ENCODE data around the gene UBD.
A peak's percentile ranks its signal among the peaks of the same experiment; 100 is the strongest.

UBD gene

GRCh38 chr6:29559524-29560287, at the start of gene UBD:
TSS of gene UBD (minus strand) at chr6:29559732. CDS start at chr6:29559701, 31 bp downstream.
- no peak within 1 kb of the TSS for H3K27ac ChIP-seq
- H3K36me3 ChIP-seq (replicated peaks) = no peaks in the 10 kb centered on the region
- in situ Hi-C loops (cut with HindIII; ENCODE audit: low pct_ligation_motif_present, low sequenced_read_pairs) = no loop called here
- no peak for TF ChIP-seq CTCF (IDR thresholded peaks at IDR 0.05; ENCODE audit: low read depth, low read length, missing control alignments)
- DNase-seq = peak; percentile 10
- peaks cover 7% of the 10 kb centered on the region for H3K27me3 ChIP-seq (replicated peaks)
- no peak within 1 kb of the TSS for H3K4me3 ChIP-seq (ENCODE audit: low read depth, low read length)

GRCh38 chr6:29608131-29608530, 48.6 kb upstream of the UBD start:
- TF ChIP-seq CTCF (IDR thresholded peaks at IDR 0.05; ENCODE audit: low read depth, low read length, missing control alignments) = no peak
- no peaks in the 10 kb centered on the region for H3K27me3 ChIP-seq (replicated peaks)
- DNase-seq = no peak
- in situ Hi-C loops (cut with HindIII; ENCODE audit: low pct_ligation_motif_present, low sequenced_read_pairs) = no loop called here
- peaks cover 57% of the 10 kb centered on the region for H3K36me3 ChIP-seq (replicated peaks)
- no peak overlapping the region for H3K27ac ChIP-seq
- no peak overlapping the region for H3K4me3 ChIP-seq (ENCODE audit: low read depth, low read length)

- Histone ChIP-seq H3K36me3 (replicated peaks) (peaks cover 57% of the 10 kb centered on the region), H3K27me3 (replicated peaks) (no peaks in the 10 kb centered on the region), H3K4me3 (ENCODE audit: low read depth, low read length) (no peak overlapping the region), H3K27ac (no peak overlapping the region)
- in situ Hi-C loops (cut with HindIII; ENCODE audit: low pct_ligation_motif_present, low sequenced_read_pairs) = no loop called here
- TF ChIP-seq CTCF (IDR thresholded peaks at IDR 0.05; ENCODE audit: low read depth, low read length, missing control alignments) = no peak
- DNase-seq = no peak
Observed at GRCh38 chr6:29603930-29604329, 44.4 kb upstream of the UBD start.

DNA sequence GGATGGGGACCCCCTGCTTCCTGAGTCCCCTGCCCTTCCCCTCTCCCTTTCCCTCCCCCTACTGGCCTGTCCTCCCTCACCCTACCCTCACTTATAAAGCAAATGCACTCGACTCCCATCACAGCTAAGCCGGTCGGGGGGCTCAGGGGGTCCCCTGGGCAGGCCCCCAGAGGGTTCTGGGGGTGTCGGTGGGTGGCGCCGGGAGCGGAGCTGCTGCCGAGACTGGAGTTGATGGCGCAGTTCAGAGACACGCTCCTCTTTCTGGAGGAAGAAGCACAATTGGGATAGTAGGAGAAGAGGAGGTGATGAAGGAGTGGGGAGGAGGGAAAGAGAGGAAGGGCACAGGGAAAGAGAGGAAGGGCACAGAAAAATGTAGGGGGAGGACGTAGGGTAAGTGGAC, 43.9 kb upstream of the UBD start:
- in situ Hi-C loops (cut with HindIII; ENCODE audit: low pct_ligation_motif_present, low sequenced_read_pairs) = no loop called here
- no peak for DNase-seq
- TF ChIP-seq CTCF (IDR thresholded peaks at IDR 0.05; ENCODE audit: low read depth, low read length, missing control alignments) = no peak
- no peaks in the 10 kb centered on the region for H3K27me3 ChIP-seq (replicated peaks)
- H3K36me3 ChIP-seq (replicated peaks) = peaks cover 52% of the 10 kb centered on the region
- no peak overlapping the region for H3K4me3 ChIP-seq (ENCODE audit: low read depth, low read length)
- H3K27ac ChIP-seq = no peak overlapping the region

DNA sequence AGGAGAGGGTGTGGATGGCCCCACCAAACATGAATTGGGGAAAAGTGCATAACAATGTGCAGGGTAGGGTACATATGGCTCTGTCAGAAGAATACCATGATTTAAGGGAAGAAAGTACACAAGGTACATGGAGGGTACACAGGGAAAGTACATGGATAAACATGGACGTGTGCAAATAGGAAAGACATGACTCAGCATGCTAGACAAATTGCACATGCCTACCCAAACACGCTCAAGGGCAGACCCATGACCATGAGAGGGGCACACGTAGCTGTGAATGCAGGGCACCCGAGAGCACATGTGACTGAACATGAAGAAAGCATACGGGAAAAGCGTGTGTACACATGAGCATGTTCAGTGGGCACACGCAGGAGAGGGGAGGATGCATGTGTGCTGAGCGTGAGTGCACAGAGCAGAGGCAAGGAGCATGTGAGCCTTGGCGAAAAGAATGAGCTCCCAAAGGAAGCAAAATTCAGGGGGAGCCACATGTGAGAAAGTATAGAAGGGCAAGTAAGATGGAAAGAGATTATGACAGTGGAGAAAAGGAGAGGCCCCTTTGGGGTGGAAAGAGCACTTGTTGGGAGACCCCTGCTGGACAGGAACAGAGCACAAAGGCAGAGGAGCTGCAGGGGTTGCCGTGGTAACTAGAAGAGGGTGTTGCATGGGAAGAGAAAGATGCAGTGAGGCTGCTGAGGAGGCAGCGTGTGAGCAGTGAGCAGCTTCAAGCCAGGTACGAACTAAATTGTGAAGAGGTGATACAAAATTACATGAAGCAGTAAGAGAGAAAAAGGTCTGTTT, 43.2 kb upstream of the UBD start:
- in situ Hi-C loops (cut with HindIII; ENCODE audit: low pct_ligation_motif_present, low sequenced_read_pairs) = no loop called here
- TF ChIP-seq CTCF (IDR thresholded peaks at IDR 0.05; ENCODE audit: low read depth, low read length, missing control alignments) = peak; percentile 64
- Histone ChIP-seq H3K27me3 (replicated peaks) (no peaks in the 10 kb centered on the region), H3K27ac (no peak overlapping the region), H3K4me3 (ENCODE audit: low read depth, low read length) (no peak overlapping the region), H3K36me3 (replicated peaks) (peaks cover 47% of the 10 kb centered on the region)
- DNase-seq = peak; percentile 20
